Astrocyte (in vitro differentiated cells and primary cell): ENCODE data around the gene GNA14. TPM values are rescaled to one million over a fixed set of nuclear protein-coding genes. Genes with fewer than 3 reads are reported as not detected.

Experiments used
- DNase-seq: peaks from one replicate; pipeline ENCODE4 v3.0.0-alpha.2; 2010; ENCODE audit warnings: low read depth
- FAIRE-seq: peaks from 2 replicates; lab custom pipeline; 2011; peaks lifted over from hg19 to GRCh38; lab: Jason Lieb, UNC
- H2AFZ ChIP-seq: 2 replicates; pipeline ENCODE4 v1.6.0; 2012; ENCODE audit warnings: low read depth, low read length, inconsistent platforms
- H3K27ac ChIP-seq: 2 replicates; pipeline ENCODE4 v1.5.1; 2011; ENCODE audit warnings: low read depth, low read length, inconsistent platforms
- H3K27me3 ChIP-seq: 2 replicates; pipeline ENCODE4 v1.6.0; 2011; ENCODE audit warnings: low read length, inconsistent platforms; ENCODE audit not compliant: insufficient read depth
- H3K36me3 ChIP-seq: 2 replicates; pipeline ENCODE4 v1.5.1; 2011; ENCODE audit warnings: low read length, inconsistent platforms; ENCODE audit not compliant: insufficient read depth
- H3K4me1 ChIP-seq: 2 replicates; pipeline ENCODE4 v1.5.1; 2011; ENCODE audit warnings: low read length, inconsistent platforms; ENCODE audit not compliant: insufficient read depth
- H3K4me2 ChIP-seq: 2 replicates; pipeline ENCODE4 v1.6.0; 2012; ENCODE audit warnings: low read length, inconsistent platforms
- H3K4me3 ChIP-seq: 2 replicates; pipeline ENCODE4 v1.5.1; 2011; ENCODE audit warnings: low read depth, mild to moderate bottlenecking, low read length, inconsistent platforms; ENCODE audit not compliant: insufficient read depth
- H3K79me2 ChIP-seq: 2 replicates; pipeline ENCODE4 v1.6.0; 2012; ENCODE audit warnings: mild to moderate bottlenecking, low read length, inconsistent platforms; ENCODE audit not compliant: insufficient read depth
- H3K9ac ChIP-seq: 2 replicates; pipeline ENCODE4 v1.6.0; 2012; ENCODE audit warnings: mild to moderate bottlenecking, low read length, inconsistent platforms
- H3K9me3 ChIP-seq: 2 replicates; pipeline ENCODE4 v1.5.1; 2012; ENCODE audit warnings: low read depth, mild to moderate bottlenecking, low read length, inconsistent platforms; ENCODE audit not compliant: insufficient read depth
- H4K20me1 ChIP-seq: 2 replicates; pipeline ENCODE4 v1.6.0; 2012; ENCODE audit warnings: low read length, inconsistent platforms; ENCODE audit not compliant: insufficient read depth
- H3K27ac Mint-ChIP-seq: one replicate; pipeline ENCODE4 v1.8.0; 2021; ENCODE audit warnings: mild to moderate bottlenecking, mixed read lengths; ENCODE audit not compliant: unreplicated experiment
- H3K27me3 Mint-ChIP-seq: one replicate; pipeline ENCODE4 v1.8.0; 2021; ENCODE audit warnings: low read depth, mixed read lengths; ENCODE audit not compliant: unreplicated experiment
- H3K36me3 Mint-ChIP-seq: one replicate; pipeline ENCODE4 v1.8.0; 2021; ENCODE audit warnings: low read depth, mixed read lengths; ENCODE audit not compliant: unreplicated experiment
- H3K4me1 Mint-ChIP-seq: one replicate; pipeline ENCODE4 v1.8.0; 2021; ENCODE audit warnings: low read depth, mixed read lengths; ENCODE audit not compliant: unreplicated experiment
- H3K4me3 Mint-ChIP-seq: one replicate; pipeline ENCODE4 v1.8.0; 2021; ENCODE audit warnings: mild to moderate bottlenecking, moderate library complexity, mixed read lengths; ENCODE audit not compliant: unreplicated experiment
- H3K9me3 Mint-ChIP-seq: one replicate; pipeline ENCODE4 v1.8.0; 2021; ENCODE audit warnings: mild to moderate bottlenecking, mixed read lengths; ENCODE audit not compliant: unreplicated experiment
- CTCF ChIP-seq: IDR thresholded peaks from 2 replicates; pipeline ENCODE4 v1.5.1; 2011; ENCODE audit warnings: low read depth, mild to moderate bottlenecking, inconsistent platforms, low read length, moderate library complexity; ENCODE audit not compliant: insufficient read depth
- EZH2 ChIP-seq: IDR thresholded peaks from 2 replicates; pipeline ENCODE4 v1.6.1; 2012; ENCODE audit warnings: mild to moderate bottlenecking, low read length, inconsistent platforms; ENCODE audit not compliant: insufficient read depth
- total RNA-seq: library from RNA; stranded (reverse); gene quantifications from 2 replicates; pipeline ENCODE4 v1.2.1, GENCODE V29; 2021

The GNA14 gene
- total RNA-seq, 1 donor from 2014 or later, result 1.0 TPM

DNA sequence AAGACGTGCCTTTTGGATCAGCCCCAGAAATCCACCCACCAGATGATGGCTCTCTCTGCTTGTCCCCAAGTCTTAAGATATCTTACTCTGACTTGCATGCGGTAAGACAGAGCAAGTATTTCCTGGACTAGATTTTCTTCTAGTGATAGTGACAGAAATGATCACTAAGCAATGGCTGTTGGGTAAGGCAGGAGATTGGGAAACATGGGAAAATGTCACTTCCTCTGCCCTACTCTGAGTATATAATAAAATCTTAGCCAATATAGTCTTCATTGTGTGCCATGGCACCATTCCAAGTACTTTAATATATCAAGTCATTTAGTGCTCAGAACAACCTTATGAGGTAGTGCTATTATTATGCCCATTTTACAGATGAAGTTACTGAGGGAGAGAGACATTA, 31.0 kb upstream of the GNA14 start:
- no peak overlapping the region for H3K27ac Mint-ChIP-seq
- H3K79me2 ChIP-seq, result no peaks in the 10 kb centered on the region
- DNase-seq (no peak), FAIRE-seq (no peak)
- H3K27me3 ChIP-seq, result no peaks in the 10 kb centered on the region
- H3K4me1 ChIP-seq, result no peaks in the 10 kb centered on the region
- H3K4me1 Mint-ChIP-seq, result no peaks in the 10 kb centered on the region
- H2AFZ ChIP-seq, result no peak overlapping the region
- H3K9me3 ChIP-seq, result no peaks in the 10 kb centered on the region
- H3K27ac ChIP-seq, result no peak overlapping the region
- H4K20me1 ChIP-seq, result no peaks in the 10 kb centered on the region
- no peaks in the 10 kb centered on the region for H3K36me3 ChIP-seq
- H3K4me3 ChIP-seq, result no peak overlapping the region
- no peak overlapping the region for H3K4me2 ChIP-seq
- no peaks in the 10 kb centered on the region for H3K27me3 Mint-ChIP-seq
- H3K4me3 Mint-ChIP-seq, result no peak overlapping the region
- no peak for TF ChIP-seq CTCF
- TF ChIP-seq EZH2, result no peak
- H3K9me3 Mint-ChIP-seq, result no peaks in the 10 kb centered on the region
- no peak overlapping the region for H3K9ac ChIP-seq
- H3K36me3 Mint-ChIP-seq, result no peaks in the 10 kb centered on the region

GRCh38 chr9:77677957-77678535, 29.9 kb upstream of the GNA14 start:
- Mint-ChIP-seq H3K4me3 (no peak overlapping the region), H3K9me3 (no peaks in the 10 kb centered on the region), H3K4me1 (no peaks in the 10 kb centered on the region), H3K27ac (no peak overlapping the region), H3K27me3 (no peaks in the 10 kb centered on the region), H3K36me3 (no peaks in the 10 kb centered on the region)
- Histone ChIP-seq H3K4me1 (no peaks in the 10 kb centered on the region), H3K4me3 (no peak overlapping the region), H3K9ac (no peak overlapping the region), H3K79me2 (no peaks in the 10 kb centered on the region), H4K20me1 (no peaks in the 10 kb centered on the region), H3K4me2 (no peak overlapping the region), H3K27ac (no peak overlapping the region), H3K36me3 (no peaks in the 10 kb centered on the region), H2AFZ (no peak overlapping the region), H3K9me3 (no peaks in the 10 kb centered on the region), H3K27me3 (no peaks in the 10 kb centered on the region)
- DNase-seq, result no peak
- TF ChIP-seq CTCF, result no peak
- no peak for TF ChIP-seq EZH2
- no peak for FAIRE-seq

DNA sequence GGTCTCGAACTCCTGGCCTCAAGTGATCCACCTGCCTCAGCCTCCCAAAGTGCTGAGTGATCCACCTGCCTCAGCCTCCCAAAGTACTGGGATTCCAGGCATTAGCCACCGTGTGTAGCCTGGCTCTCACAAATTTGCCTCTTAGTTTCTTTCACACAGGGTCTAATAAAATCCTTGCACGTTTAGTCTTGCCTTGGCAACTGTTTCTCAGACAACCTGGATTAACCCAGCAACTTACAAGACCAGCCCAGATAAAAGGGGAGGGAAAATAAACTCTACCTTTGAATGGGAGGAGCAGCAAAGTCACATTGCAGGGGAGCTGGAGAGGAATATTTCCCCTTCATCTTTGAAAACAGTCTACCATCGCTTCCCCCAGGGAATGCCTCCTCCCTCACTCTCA, 29.3 kb upstream of the GNA14 start:
- FAIRE-seq (no peak), DNase-seq (no peak)
- H3K9ac ChIP-seq, result no peak overlapping the region
- no peak overlapping the region for H3K4me3 ChIP-seq
- no peaks in the 10 kb centered on the region for H3K36me3 ChIP-seq
- no peaks in the 10 kb centered on the region for H4K20me1 ChIP-seq
- Mint-ChIP-seq H3K36me3 (no peaks in the 10 kb centered on the region), H3K27ac (no peak overlapping the region), H3K9me3 (no peaks in the 10 kb centered on the region), H3K27me3 (no peaks in the 10 kb centered on the region), H3K4me3 (no peak overlapping the region), H3K4me1 (no peaks in the 10 kb centered on the region)
- H3K27ac ChIP-seq, result no peak overlapping the region
- H3K27me3 ChIP-seq, result no peaks in the 10 kb centered on the region
- no peaks in the 10 kb centered on the region for H3K79me2 ChIP-seq
- no peak overlapping the region for H3K4me2 ChIP-seq
- H3K4me1 ChIP-seq, result no peaks in the 10 kb centered on the region
- TF ChIP-seq EZH2 (no peak), CTCF (no peak)
- H2AFZ ChIP-seq, result no peak overlapping the region
- H3K9me3 ChIP-seq, result no peaks in the 10 kb centered on the region
